ENCODE measurements around the gene MYL6B. TPM values are rescaled to one million over a fixed set of nuclear protein-coding genes. Genes with fewer than 3 reads are reported as not detected.

MYL6B gene
- total and polyA plus RNA-seq, 2 experiments from 2014 or later, result 96.9 to 164 TPM

- H3K4me3 ChIP-seq, result peak overlapping the region; percentile 86
- H3K27ac Mint-ChIP-seq, result peak overlapping the region; percentile 100
- peaks cover 35% of the 10 kb centered on the region for H3F3A ChIP-seq (replicated peaks; ENCODE audit: low read depth)
- peak overlapping the region; percentile 94 for H3K4me3 Mint-ChIP-seq
- H3K27me3 Mint-ChIP-seq (ENCODE audit: insufficient read depth, low read depth, poor library complexity), result peaks cover 22% of the 10 kb centered on the region
- H3K36me3 ChIP-seq (ENCODE audit: insufficient read depth), result peaks cover 21% of the 10 kb centered on the region
- TF ChIP-seq EZH2phosphoT487 (IDR thresholded peaks at IDR 0.05; ENCODE audit: unreplicated experiment) (no peak), ETS1 (IDR thresholded peaks at IDR 0.05) (no peak), ZNF331 (CRISPR knock-in tag; IDR thresholded peaks at IDR 0.05; ENCODE audit: low read depth) (no peak), EZH2 (IDR thresholded peaks at IDR 0.05; ENCODE audit: low read depth, unreplicated experiment) (no peak), POLR2AphosphoS5 (IDR thresholded peaks at IDR 0.05; ENCODE audit: low read depth) (no peak), NANOG (IDR thresholded peaks at IDR 0.05; ENCODE audit: borderline replicate concordance) (no peak), JUNB (IDR thresholded peaks at IDR 0.05; ENCODE audit: unreplicated experiment) (no peak), STAT1 (IDR thresholded peaks at IDR 0.05; ENCODE audit: unreplicated experiment) (no peak), CREB1 (CRISPR knock-in tag; IDR thresholded peaks at IDR 0.05; ENCODE audit: low read depth) (no peak), ZNF114 (CRISPR knock-in tag; IDR thresholded peaks at IDR 0.05) (no peak)
- TF ChIP-seq, protein P1, sequence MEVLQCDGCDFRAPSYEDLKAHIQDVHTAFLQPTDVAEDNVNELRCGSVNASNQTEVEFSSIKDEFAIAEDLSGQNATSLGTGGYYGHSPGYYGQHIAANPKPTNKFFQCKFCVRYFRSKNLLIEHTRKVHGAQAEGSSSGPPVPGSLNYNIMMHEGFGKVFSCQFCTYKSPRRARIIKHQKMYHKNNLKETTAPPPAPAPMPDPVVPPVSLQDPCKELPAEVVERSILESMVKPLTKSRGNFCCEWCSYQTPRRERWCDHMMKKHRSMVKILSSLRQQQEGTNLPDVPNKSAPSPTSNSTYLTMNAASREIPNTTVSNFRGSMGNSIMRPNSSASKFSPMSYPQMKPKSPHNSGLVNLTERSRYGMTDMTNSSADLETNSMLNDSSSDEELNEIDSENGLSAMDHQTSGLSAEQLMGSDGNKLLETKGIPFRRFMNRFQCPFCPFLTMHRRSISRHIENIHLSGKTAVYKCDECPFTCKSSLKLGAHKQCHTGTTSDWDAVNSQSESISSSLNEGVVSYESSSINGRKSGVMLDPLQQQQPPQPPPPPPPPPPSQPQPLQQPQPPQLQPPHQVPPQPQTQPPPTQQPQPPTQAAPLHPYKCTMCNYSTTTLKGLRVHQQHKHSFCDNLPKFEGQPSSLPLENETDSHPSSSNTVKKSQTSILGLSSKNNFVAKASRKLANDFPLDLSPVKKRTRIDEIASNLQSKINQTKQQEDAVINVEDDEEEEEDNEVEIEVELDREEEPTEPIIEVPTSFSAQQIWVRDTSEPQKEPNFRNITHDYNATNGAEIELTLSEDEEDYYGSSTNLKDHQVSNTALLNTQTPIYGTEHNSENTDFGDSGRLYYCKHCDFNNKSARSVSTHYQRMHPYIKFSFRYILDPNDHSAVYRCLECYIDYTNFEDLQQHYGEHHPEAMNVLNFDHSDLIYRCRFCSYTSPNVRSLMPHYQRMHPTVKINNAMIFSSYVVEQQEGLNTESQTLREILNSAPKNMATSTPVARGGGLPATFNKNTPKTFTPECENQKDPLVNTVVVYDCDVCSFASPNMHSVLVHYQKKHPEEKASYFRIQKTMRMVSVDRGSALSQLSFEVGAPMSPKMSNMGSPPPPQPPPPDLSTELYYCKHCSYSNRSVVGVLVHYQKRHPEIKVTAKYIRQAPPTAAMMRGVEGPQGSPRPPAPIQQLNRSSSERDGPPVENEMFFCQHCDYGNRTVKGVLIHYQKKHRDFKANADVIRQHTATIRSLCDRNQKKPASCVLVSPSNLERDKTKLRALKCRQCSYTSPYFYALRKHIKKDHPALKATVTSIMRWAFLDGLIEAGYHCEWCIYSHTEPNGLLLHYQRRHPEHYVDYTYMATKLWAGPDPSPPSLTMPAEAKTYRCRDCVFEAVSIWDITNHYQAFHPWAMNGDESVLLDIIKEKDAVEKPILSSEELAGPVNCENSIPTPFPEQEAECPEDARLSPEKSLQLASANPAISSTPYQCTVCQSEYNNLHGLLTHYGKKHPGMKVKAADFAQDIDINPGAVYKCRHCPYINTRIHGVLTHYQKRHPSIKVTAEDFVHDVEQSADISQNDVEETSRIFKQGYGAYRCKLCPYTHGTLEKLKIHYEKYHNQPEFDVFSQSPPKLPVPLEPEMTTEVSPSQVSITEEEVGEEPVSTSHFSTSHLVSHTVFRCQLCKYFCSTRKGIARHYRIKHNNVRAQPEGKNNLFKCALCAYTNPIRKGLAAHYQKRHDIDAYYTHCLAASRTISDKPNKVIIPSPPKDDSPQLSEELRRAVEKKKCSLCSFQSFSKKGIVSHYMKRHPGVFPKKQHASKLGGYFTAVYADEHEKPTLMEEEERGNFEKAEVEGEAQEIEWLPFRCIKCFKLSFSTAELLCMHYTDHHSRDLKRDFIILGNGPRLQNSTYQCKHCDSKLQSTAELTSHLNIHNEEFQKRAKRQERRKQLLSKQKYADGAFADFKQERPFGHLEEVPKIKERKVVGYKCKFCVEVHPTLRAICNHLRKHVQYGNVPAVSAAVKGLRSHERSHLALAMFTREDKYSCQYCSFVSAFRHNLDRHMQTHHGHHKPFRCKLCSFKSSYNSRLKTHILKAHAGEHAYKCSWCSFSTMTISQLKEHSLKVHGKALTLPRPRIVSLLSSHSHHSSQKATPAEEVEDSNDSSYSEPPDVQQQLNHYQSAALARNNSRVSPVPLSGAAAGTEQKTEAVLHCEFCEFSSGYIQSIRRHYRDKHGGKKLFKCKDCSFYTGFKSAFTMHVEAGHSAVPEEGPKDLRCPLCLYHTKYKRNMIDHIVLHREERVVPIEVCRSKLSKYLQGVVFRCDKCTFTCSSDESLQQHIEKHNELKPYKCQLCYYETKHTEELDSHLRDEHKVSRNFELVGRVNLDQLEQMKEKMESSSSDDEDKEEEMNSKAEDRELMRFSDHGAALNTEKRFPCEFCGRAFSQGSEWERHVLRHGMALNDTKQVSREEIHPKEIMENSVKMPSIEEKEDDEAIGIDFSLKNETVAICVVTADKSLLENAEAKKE (CRISPR knock-in tag; IDR thresholded peaks at IDR 0.05), result no peak
- TF ChIP-seq, protein P2, sequence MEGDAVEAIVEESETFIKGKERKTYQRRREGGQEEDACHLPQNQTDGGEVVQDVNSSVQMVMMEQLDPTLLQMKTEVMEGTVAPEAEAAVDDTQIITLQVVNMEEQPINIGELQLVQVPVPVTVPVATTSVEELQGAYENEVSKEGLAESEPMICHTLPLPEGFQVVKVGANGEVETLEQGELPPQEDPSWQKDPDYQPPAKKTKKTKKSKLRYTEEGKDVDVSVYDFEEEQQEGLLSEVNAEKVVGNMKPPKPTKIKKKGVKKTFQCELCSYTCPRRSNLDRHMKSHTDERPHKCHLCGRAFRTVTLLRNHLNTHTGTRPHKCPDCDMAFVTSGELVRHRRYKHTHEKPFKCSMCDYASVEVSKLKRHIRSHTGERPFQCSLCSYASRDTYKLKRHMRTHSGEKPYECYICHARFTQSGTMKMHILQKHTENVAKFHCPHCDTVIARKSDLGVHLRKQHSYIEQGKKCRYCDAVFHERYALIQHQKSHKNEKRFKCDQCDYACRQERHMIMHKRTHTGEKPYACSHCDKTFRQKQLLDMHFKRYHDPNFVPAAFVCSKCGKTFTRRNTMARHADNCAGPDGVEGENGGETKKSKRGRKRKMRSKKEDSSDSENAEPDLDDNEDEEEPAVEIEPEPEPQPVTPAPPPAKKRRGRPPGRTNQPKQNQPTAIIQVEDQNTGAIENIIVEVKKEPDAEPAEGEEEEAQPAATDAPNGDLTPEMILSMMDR (conservative IDR thresholded peaks at IDR 0.05; ENCODE audit: low read depth in 2 of 2), result no peak
- TF ChIP-seq, protein P3, sequence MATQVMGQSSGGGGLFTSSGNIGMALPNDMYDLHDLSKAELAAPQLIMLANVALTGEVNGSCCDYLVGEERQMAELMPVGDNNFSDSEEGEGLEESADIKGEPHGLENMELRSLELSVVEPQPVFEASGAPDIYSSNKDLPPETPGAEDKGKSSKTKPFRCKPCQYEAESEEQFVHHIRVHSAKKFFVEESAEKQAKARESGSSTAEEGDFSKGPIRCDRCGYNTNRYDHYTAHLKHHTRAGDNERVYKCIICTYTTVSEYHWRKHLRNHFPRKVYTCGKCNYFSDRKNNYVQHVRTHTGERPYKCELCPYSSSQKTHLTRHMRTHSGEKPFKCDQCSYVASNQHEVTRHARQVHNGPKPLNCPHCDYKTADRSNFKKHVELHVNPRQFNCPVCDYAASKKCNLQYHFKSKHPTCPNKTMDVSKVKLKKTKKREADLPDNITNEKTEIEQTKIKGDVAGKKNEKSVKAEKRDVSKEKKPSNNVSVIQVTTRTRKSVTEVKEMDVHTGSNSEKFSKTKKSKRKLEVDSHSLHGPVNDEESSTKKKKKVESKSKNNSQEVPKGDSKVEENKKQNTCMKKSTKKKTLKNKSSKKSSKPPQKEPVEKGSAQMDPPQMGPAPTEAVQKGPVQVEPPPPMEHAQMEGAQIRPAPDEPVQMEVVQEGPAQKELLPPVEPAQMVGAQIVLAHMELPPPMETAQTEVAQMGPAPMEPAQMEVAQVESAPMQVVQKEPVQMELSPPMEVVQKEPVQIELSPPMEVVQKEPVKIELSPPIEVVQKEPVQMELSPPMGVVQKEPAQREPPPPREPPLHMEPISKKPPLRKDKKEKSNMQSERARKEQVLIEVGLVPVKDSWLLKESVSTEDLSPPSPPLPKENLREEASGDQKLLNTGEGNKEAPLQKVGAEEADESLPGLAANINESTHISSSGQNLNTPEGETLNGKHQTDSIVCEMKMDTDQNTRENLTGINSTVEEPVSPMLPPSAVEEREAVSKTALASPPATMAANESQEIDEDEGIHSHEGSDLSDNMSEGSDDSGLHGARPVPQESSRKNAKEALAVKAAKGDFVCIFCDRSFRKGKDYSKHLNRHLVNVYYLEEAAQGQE (IDR thresholded peaks at IDR 0.05; ENCODE audit: unreplicated experiment), result no peak
- ATAC-seq, result no peak
- H3K27ac ChIP-seq (ENCODE audit: low read depth), result peak overlapping the region; percentile 96; the same call in 1 of the 2 replicates
- no peaks in the 10 kb centered on the region for H4K20me1 ChIP-seq (replicated peaks; ENCODE audit: insufficient read depth)
- H3K9me2 ChIP-seq (ENCODE audit: insufficient read depth), result no peaks in the 10 kb centered on the region
- H3K4me1 ChIP-seq (ENCODE audit: insufficient read depth), result peaks cover 10% of the 10 kb centered on the region
- no peaks in the 10 kb centered on the region for H3K27me3 ChIP-seq (ENCODE audit: insufficient read depth)
- H3K4me2 ChIP-seq, result peak overlapping the region; percentile 90
- peak; percentile 42 for DNase-seq (ENCODE audit: low spot score)
- H3K79me2 ChIP-seq (replicated peaks; ENCODE audit: insufficient read depth), result peaks cover 12% of the 10 kb centered on the region
- peak overlapping the region; percentile 6 for H2AFZ ChIP-seq
- peaks cover 19% of the 10 kb centered on the region for H3K4me1 Mint-ChIP-seq
- H3K9me3 Mint-ChIP-seq, result peaks cover 6% of the 10 kb centered on the region; the same call in 2 of the 3 replicates
- peaks cover 61% of the 10 kb centered on the region for H3K36me3 Mint-ChIP-seq (ENCODE audit: low read depth)
Measured at GRCh38 chr12:56115329-56115728, 37.1 kb upstream of the MYL6B start.

Data from GM23338 (cell line).